GM10266 (cell line): ENCODE measurements around the gene FRMD4B.
A peak's percentile ranks its signal among the peaks of the same experiment; 100 is the strongest.

ENCODE experiments used
- DNase-seq: peaks from one replicate; pipeline ENCODE4 v3.0.0; 2012; ENCODE audit errors: extremely low spot score
- CTCF ChIP-seq: IDR thresholded peaks from 2 replicates; pipeline ENCODE4 v1.5.1; 2012; ENCODE audit warnings: mild to moderate bottlenecking, low read depth; ENCODE audit not compliant: control insufficient read depth, insufficient read depth; ENCODE audit errors: missing control alignments

The FRMD4B gene

GRCh38 chr3:69122403-69122802, 263.5 kb downstream of the FRMD4B start, which contains the start of gene LMOD3:
Gene LMOD3, minus strand, starts transcription at chr3:69122595. Its CDS starts 209 bp downstream, at chr3:69122386.
- no peak for DNase-seq
- no peak for TF ChIP-seq CTCF

- DNase-seq = no peak
- no peak for TF ChIP-seq CTCF
Observed at GRCh38 chr3:69121950-69122349, 263.9 kb downstream of the FRMD4B start.

DNA sequence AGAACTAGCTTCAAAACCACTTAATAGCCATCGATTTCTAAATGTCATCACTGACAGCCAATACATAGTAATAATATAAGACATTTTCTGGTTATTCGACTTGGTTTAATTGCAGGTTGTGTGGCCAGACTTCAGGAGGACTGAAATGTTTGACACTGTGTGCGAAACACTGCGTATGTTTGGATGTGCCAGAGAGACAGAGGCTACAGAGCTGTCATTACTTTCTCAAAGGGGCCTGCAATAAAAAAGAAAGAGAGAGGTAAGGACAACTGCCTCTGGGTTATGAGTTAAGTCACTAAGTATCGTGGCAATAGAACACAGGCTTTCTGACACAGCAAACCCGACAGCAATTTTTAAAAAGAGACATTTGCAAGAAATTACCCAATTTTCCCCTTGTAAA, 264.4 kb downstream of the FRMD4B start:
- no peak for DNase-seq
- TF ChIP-seq CTCF = no peak

DNA sequence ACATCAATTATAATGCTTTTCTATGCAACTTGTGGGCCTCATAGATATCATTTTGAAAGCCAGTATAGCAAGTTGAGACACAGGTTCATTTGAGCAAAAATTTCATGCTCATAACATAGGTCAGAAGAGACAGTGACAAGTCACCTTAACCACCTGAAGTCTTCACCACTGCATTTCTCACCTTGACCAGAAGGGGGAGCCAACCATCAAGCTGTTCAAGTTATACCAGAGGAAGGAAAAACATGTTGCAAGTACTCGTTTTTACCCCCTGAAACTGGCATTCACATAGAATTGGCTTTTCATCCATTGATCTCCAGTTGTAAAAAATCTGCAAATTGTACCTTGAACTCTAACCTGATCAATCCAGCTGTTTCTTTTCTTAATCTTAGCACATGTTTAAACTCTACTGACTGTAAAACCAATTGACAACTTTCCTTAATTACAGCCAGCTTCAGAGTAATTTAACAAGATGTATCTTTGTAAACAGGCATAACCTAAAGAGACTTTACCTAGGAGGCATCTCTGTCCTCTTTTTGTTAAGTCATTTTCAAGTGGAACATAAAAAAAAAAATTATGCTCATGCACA, 264.9 kb downstream of the FRMD4B start:
- DNase-seq = peak; percentile 40
- TF ChIP-seq CTCF = peak; percentile 84
